Neural cell (in vitro differentiated cells): Measurements from ENCODE around the gene FNDC1. TPM values are rescaled to one million over a fixed set of nuclear protein-coding genes. Genes with fewer than 3 reads are reported as not detected.

ENCODE experiments used
- H2AFZ ChIP-seq: fragments of 200-600, 300-800 bp; sonication (generic), shearing (Covaris generic); 2 replicates; pipeline ENCODE4 v1.6.0; 2014; ENCODE audit warnings: low read depth, mild to moderate bottlenecking, antibody characterized with exemption, low read length, moderate library complexity
- H3F3A ChIP-seq: fragments of 200-600 bp; shearing (Covaris generic); 2 replicates; pipeline ENCODE4 v1.6.1; 2016; ENCODE audit warnings: mild to moderate bottlenecking, moderate library complexity, mixed read lengths, antibody characterized with exemption, low read length; ENCODE audit not compliant: insufficient read depth, poor library complexity, severe bottlenecking
- H3K27ac ChIP-seq: fragments of 200-600, 300-800 bp; sonication (generic), shearing (Covaris generic); 2 replicates; pipeline ENCODE4 v1.5.1; 2014; ENCODE audit warnings: mild to moderate bottlenecking, low read length, moderate library complexity
- H3K27me3 ChIP-seq: fragments of 300-800, 200-600 bp; sonication (generic), shearing (Covaris generic); 2 replicates; pipeline ENCODE4 v1.6.0; 2014; ENCODE audit warnings: mild to moderate bottlenecking, low read depth, low read length, moderate library complexity; ENCODE audit not compliant: insufficient read depth
- H3K36me3 ChIP-seq: fragments of 300-800, 200-600 bp; sonication (generic), shearing (Covaris generic); 2 replicates; pipeline ENCODE4 v1.5.1; 2014; ENCODE audit warnings: mild to moderate bottlenecking, antibody characterized with exemption, low read length, moderate library complexity; ENCODE audit not compliant: insufficient read depth
- H3K4me2 ChIP-seq: fragments of 300-800, 200-600 bp; sonication (generic), shearing (Covaris generic); 2 replicates; pipeline ENCODE4 v1.6.0; 2014; ENCODE audit warnings: mild to moderate bottlenecking, low read length
- H3K4me3 ChIP-seq: fragments of 300-800, 200-600 bp; sonication (generic), shearing (Covaris generic); 2 replicates; pipeline ENCODE4 v1.5.1; 2014; ENCODE audit warnings: mild to moderate bottlenecking, low read length, moderate library complexity
- H3K79me2 ChIP-seq: fragments of 200-600 bp; shearing (Covaris generic); replicated peaks from 2 replicates; pipeline ENCODE4 v1.6.0; 2014; ENCODE audit warnings: mild to moderate bottlenecking, low read length, moderate library complexity; ENCODE audit not compliant: insufficient read depth
- H3K9ac ChIP-seq: fragments of 300-800, 200-600 bp; sonication (generic), shearing (Covaris generic); 2 replicates; pipeline ENCODE4 v1.6.1; 2016; ENCODE audit warnings: mild to moderate bottlenecking, low read length, mixed read lengths
- H3K9me2 ChIP-seq: fragments of 200-600 bp; shearing (Covaris generic); 2 replicates; pipeline ENCODE4 v1.6.1; 2016; ENCODE audit warnings: mild to moderate bottlenecking, low read length, mixed read lengths; ENCODE audit not compliant: insufficient read depth
- H3K9me3 ChIP-seq: fragments of 200-600, 300-800 bp; sonication (generic), shearing (Covaris generic); 2 replicates; pipeline ENCODE4 v1.6.1; 2016; ENCODE audit warnings: mild to moderate bottlenecking, mixed run types, low read length, moderate library complexity, mixed read lengths
- H4K20me1 ChIP-seq: fragments of 200-600 bp; shearing (Covaris generic); 2 replicates; pipeline ENCODE4 v1.6.1; 2016; ENCODE audit warnings: mild to moderate bottlenecking, mixed run types; ENCODE audit not compliant: insufficient read depth
- CTCF ChIP-seq: fragments of 450-650 bp; IDR thresholded peaks from 2 replicates; pipeline ENCODE4 v1.5.1; 2014; ENCODE audit warnings: antibody characterized with exemption, mild to moderate bottlenecking, moderate library complexity; ENCODE audit not compliant: poor library complexity, severe bottlenecking
- EP300 ChIP-seq: fragments of 450-650 bp; conservative IDR thresholded peaks from 2 replicates; pipeline ENCODE4 v1.6.1; 2014; ENCODE audit warnings: antibody characterized with exemption, mild to moderate bottlenecking, moderate library complexity; ENCODE audit not compliant: poor library complexity, severe bottlenecking
- EZH2 ChIP-seq: fragments of 200-600, 300-800 bp; shearing (Covaris generic), sonication (generic); IDR thresholded peaks from 2 replicates; pipeline ENCODE4 v1.6.1; 2014; ENCODE audit warnings: antibody characterized with exemption, low read length, borderline replicate concordance, mild to moderate bottlenecking; ENCODE audit not compliant: insufficient read depth, poor library complexity, severe bottlenecking
- MXI1 ChIP-seq: fragments of 450-650 bp; conservative IDR thresholded peaks from 2 replicates; pipeline ENCODE4 v1.6.1; 2014; ENCODE audit warnings: antibody characterized with exemption, mild to moderate bottlenecking; ENCODE audit not compliant: poor library complexity, severe bottlenecking
- POLR2AphosphoS5 ChIP-seq: IDR thresholded peaks from 2 replicates; pipeline ENCODE4 v1.6.1; 2012
- RAD21 ChIP-seq: fragments of 450-650 bp; conservative IDR thresholded peaks from 2 replicates; pipeline ENCODE4 v1.6.1; 2014; ENCODE audit warnings: antibody characterized with exemption, mild to moderate bottlenecking, moderate library complexity
- REST ChIP-seq: IDR thresholded peaks from 2 replicates; pipeline ENCODE4 v1.6.1; 2012; ENCODE audit warnings: borderline replicate concordance
- SMC3 ChIP-seq: fragments of 450-650 bp; conservative IDR thresholded peaks from 2 replicates; pipeline ENCODE4 v1.6.1; 2014; ENCODE audit warnings: antibody characterized with exemption, mild to moderate bottlenecking, moderate library complexity; ENCODE audit not compliant: poor library complexity
- TAF1 ChIP-seq: IDR thresholded peaks from 2 replicates; pipeline ENCODE4 v1.6.1; 2012; ENCODE audit warnings: low read depth
- polyA plus RNA-seq: library from polyadenylated mRNA; depleted of rRNA; stranded (reverse); fragments of >200 nt; gene quantifications from 2 replicates; pipeline ENCODE4 v1.2.3, GENCODE V29; 2014

The FNDC1 gene
- polyA plus RNA-seq, 1 donor from 2014 or later = not detected

DNA sequence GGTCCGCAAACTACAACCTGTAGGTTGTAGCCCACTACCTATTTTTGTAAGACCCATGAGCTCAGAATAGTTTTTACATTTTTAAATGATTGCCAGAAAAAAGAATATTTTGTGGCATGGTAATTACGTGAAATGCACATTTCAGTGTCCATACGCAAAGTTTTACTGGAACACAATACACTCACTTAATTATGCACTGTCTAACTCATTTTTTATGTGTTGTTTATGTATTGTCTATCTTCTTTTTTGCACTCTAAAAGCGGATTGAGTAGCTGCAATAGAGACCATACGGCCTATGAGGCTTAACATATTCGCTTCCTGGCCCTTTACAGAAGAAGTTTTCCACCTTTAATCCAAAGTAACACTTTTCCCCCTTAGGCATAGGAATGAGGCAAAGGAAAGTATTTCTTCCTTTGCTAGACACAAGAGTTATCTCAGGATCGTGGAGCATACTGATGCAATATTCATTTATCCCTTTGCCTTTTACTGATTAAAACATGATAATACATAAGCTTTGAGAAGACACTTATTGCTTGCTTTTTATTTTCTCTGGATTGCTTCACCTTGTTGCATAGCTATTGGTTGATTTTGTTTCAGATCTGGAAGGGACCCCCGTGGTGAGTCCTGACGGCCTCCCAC, 69.8 kb downstream of the FNDC1 start:
- no peak overlapping the region for H3K27ac ChIP-seq
- H3F3A ChIP-seq = no peaks in the 10 kb centered on the region
- no peak overlapping the region for H3K9ac ChIP-seq
- H4K20me1 ChIP-seq = no peaks in the 10 kb centered on the region
- H3K36me3 ChIP-seq = no peaks in the 10 kb centered on the region
- no peaks in the 10 kb centered on the region for H3K79me2 ChIP-seq
- H2AFZ ChIP-seq = no peak overlapping the region
- H3K9me2 ChIP-seq = no peaks in the 10 kb centered on the region
- no peaks in the 10 kb centered on the region for H3K9me3 ChIP-seq
- H3K4me3 ChIP-seq = no peak overlapping the region
- TF ChIP-seq RAD21 (no peak), MXI1 (no peak), EZH2 (no peak), TAF1 (no peak), POLR2AphosphoS5 (no peak), EP300 (no peak), CTCF (no peak), SMC3 (no peak), REST (no peak)
- H3K27me3 ChIP-seq = peaks cover 2% of the 10 kb centered on the region
- no peak overlapping the region for H3K4me2 ChIP-seq

GRCh38 chr6:159249128-159249527, 79.9 kb downstream of the FNDC1 start:
- Histone ChIP-seq H3K36me3 (no peaks in the 10 kb centered on the region), H3K27me3 (no peaks in the 10 kb centered on the region), H3K4me2 (no peak overlapping the region), H3K79me2 (no peaks in the 10 kb centered on the region), H3K9me3 (no peaks in the 10 kb centered on the region), H4K20me1 (no peaks in the 10 kb centered on the region), H2AFZ (no peak overlapping the region), H3F3A (no peaks in the 10 kb centered on the region), H3K9me2 (no peaks in the 10 kb centered on the region), H3K9ac (no peak overlapping the region), H3K4me3 (no peak overlapping the region), H3K27ac (no peak overlapping the region)
- no peak for TF ChIP-seq CTCF
- TF ChIP-seq EZH2 = no peak
- TF ChIP-seq POLR2AphosphoS5 = no peak
- no peak for TF ChIP-seq MXI1
- TF ChIP-seq EP300 = no peak
- no peak for TF ChIP-seq REST
- no peak for TF ChIP-seq RAD21
- TF ChIP-seq SMC3 = no peak
- no peak for TF ChIP-seq TAF1
